Measurements from ENCODE around the gene DGKB. TPM values are rescaled to one million over a fixed set of nuclear protein-coding genes. Genes with fewer than 3 reads are reported as not detected.

The DGKB gene
- total and polyA plus RNA-seq, 2 experiments from 2014 or later, result 0.28 to 1.7 TPM

GRCh38 chr7:14673202-14673601, 229.3 kb downstream of the DGKB start:
- Histone ChIP-seq H3K9me2 (replicated peaks; ENCODE audit: insufficient read depth) (no peaks in the 10 kb centered on the region), H3K4me1 (ENCODE audit: insufficient read depth) (no peaks in the 10 kb centered on the region), H2AFZ (no peak overlapping the region), H3K27me3 (no peaks in the 10 kb centered on the region), H4K20me1 (ENCODE audit: insufficient read depth, poor library complexity, severe bottlenecking) (no peaks in the 10 kb centered on the region), H3K79me2 (no peaks in the 10 kb centered on the region), H3K4me3 (no peak overlapping the region), H3K36me3 (replicated peaks; ENCODE audit: insufficient read depth, low read depth) (no peaks in the 10 kb centered on the region), H3K27ac (no peak overlapping the region), H3K9me3 (ENCODE audit: low read depth) (no peaks in the 10 kb centered on the region), H3K4me2 (no peak overlapping the region)
- no peak for DNase-seq (ENCODE audit: low spot score)
- TF ChIP-seq CTCF (IDR thresholded peaks at IDR 0.05; ENCODE audit: poor library complexity), result no peak
- TF ChIP-seq EZH2 (IDR thresholded peaks at IDR 0.05; ENCODE audit: borderline replicate concordance), result no peak
- TF ChIP-seq EZH2phosphoT487 (IDR thresholded peaks at IDR 0.05; ENCODE audit: low read depth, severe bottlenecking, unreplicated experiment), result no peak

DNA sequence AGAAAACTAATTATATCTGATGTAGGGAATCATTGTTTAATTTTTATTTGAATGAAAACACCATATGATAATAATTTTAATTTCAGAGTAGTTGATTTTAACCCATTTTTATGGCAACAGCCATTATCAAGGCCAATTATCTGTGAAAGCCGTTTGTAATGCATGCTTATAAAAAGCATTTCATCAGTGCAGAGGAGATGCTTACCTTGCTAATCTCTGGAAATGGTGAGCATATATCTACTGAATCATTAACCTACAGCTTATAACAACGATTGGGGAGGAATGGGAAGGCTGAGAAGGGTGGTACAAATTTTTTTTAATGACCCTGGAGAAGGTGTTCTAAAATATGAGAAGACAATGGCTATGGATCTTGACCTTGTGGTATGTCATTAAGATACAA, 235.6 kb downstream of the DGKB start:
- Histone ChIP-seq H3K4me3 (no peak overlapping the region), H4K20me1 (ENCODE audit: insufficient read depth, poor library complexity, severe bottlenecking) (no peaks in the 10 kb centered on the region), H3K4me1 (ENCODE audit: insufficient read depth) (no peaks in the 10 kb centered on the region), H2AFZ (no peak overlapping the region), H3K9me3 (ENCODE audit: low read depth) (no peaks in the 10 kb centered on the region), H3K27ac (no peak overlapping the region), H3K27me3 (no peaks in the 10 kb centered on the region), H3K79me2 (no peaks in the 10 kb centered on the region), H3K4me2 (no peak overlapping the region), H3K36me3 (replicated peaks; ENCODE audit: insufficient read depth, low read depth) (no peaks in the 10 kb centered on the region), H3K9me2 (replicated peaks; ENCODE audit: insufficient read depth) (no peaks in the 10 kb centered on the region)
- DNase-seq (ENCODE audit: low spot score), result no peak
- WGBS (ENCODE audit: low lambda C conversion rate, missing lambda C conversion rate), result 43% methylated on average over 2 of the region's 2 CpGs
- TF ChIP-seq CTCF (IDR thresholded peaks at IDR 0.05; ENCODE audit: poor library complexity), result no peak
- TF ChIP-seq EZH2phosphoT487 (IDR thresholded peaks at IDR 0.05; ENCODE audit: low read depth, severe bottlenecking, unreplicated experiment), result no peak
- TF ChIP-seq EZH2 (IDR thresholded peaks at IDR 0.05; ENCODE audit: borderline replicate concordance), result no peak

DNA sequence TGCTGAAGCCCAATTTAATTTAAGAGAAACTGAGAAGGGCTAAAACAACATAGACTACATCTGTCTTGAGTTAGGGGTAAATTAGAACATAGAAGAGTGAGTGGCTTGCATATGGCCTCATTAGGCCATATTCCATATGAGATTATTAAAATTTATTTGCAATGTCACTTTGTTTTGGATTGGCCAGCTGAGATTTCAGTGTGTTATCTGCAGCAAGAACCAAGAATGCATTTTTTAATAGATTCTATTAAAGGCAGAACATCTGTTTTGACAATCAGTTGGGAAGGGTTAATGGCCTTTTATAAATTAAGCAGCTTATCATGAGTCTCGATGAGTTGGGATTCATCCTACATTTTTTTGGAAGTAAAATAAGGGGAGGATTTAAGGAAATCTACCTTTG, 236.2 kb downstream of the DGKB start:
- Histone ChIP-seq H3K27ac (no peak overlapping the region), H4K20me1 (ENCODE audit: insufficient read depth, poor library complexity, severe bottlenecking) (no peaks in the 10 kb centered on the region), H3K36me3 (replicated peaks; ENCODE audit: insufficient read depth, low read depth) (no peaks in the 10 kb centered on the region), H3K27me3 (no peaks in the 10 kb centered on the region), H3K4me1 (ENCODE audit: insufficient read depth) (no peaks in the 10 kb centered on the region), H2AFZ (no peak overlapping the region), H3K79me2 (no peaks in the 10 kb centered on the region), H3K4me2 (no peak overlapping the region), H3K9me3 (ENCODE audit: low read depth) (no peaks in the 10 kb centered on the region), H3K4me3 (no peak overlapping the region), H3K9me2 (replicated peaks; ENCODE audit: insufficient read depth) (no peaks in the 10 kb centered on the region)
- DNase-seq (ENCODE audit: low spot score), result no peak
- TF ChIP-seq EZH2phosphoT487 (IDR thresholded peaks at IDR 0.05; ENCODE audit: low read depth, severe bottlenecking, unreplicated experiment) (no peak), CTCF (IDR thresholded peaks at IDR 0.05; ENCODE audit: poor library complexity) (no peak), EZH2 (IDR thresholded peaks at IDR 0.05; ENCODE audit: borderline replicate concordance) (no peak)
- WGBS (ENCODE audit: low lambda C conversion rate, missing lambda C conversion rate), result 58% methylated on average over 1 of the region's 1 CpG

DNA sequence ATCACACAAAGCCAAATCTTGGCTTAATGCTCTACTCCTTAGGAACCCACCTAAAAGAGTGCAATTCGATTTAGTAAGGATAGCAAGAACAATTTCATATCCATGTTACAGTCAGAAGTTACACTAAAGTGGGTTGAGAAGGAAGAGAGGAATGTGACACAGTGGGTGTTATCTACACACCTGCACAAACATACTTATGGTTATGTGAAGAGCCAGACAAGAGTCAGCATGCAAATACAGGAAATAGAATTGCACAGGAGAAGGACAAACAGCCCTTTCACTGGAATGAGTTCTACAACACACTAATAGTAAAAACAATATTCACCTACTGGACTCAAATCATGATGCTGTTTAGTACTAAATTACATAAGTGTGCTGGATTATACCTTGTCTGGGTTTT, 262.8 kb downstream of the DGKB start:
- no peaks in the 10 kb centered on the region for H3K36me3 ChIP-seq (replicated peaks; ENCODE audit: insufficient read depth, low read depth)
- TF ChIP-seq EZH2phosphoT487 (IDR thresholded peaks at IDR 0.05; ENCODE audit: low read depth, severe bottlenecking, unreplicated experiment) (no peak), CTCF (IDR thresholded peaks at IDR 0.05; ENCODE audit: poor library complexity) (no peak), EZH2 (IDR thresholded peaks at IDR 0.05; ENCODE audit: borderline replicate concordance) (no peak)
- no peak for DNase-seq (ENCODE audit: low spot score)
- H3K9me2 ChIP-seq (replicated peaks; ENCODE audit: insufficient read depth), result no peaks in the 10 kb centered on the region
- WGBS (ENCODE audit: low lambda C conversion rate, missing lambda C conversion rate), result 79% methylated on average over 1 of the region's 1 CpG
- H3K79me2 ChIP-seq, result no peaks in the 10 kb centered on the region
- no peaks in the 10 kb centered on the region for H3K9me3 ChIP-seq (ENCODE audit: low read depth)
- H3K4me3 ChIP-seq, result no peak overlapping the region
- H2AFZ ChIP-seq, result no peak overlapping the region
- H4K20me1 ChIP-seq (ENCODE audit: insufficient read depth, poor library complexity, severe bottlenecking), result no peaks in the 10 kb centered on the region
- H3K4me2 ChIP-seq, result no peak overlapping the region
- H3K27me3 ChIP-seq, result no peaks in the 10 kb centered on the region
- H3K4me1 ChIP-seq (ENCODE audit: insufficient read depth), result no peaks in the 10 kb centered on the region
- H3K27ac ChIP-seq, result no peak overlapping the region
